Small intestine (tissue), 7 donors: Measurements from ENCODE around the gene ZNF285. TPM values are rescaled to one million over a fixed set of nuclear protein-coding genes. Genes with fewer than 3 reads are reported as not detected.

Experiments
- DNase-seq, 2 donors: peaks; one replicate each; pipeline versions ENCODE4 v3.0.0 to v3.0.0-alpha.2; 2013
- FAIRE-seq: peaks from 2 replicates; lab custom pipeline; 2012; peaks lifted over from hg19 to GRCh38; lab: Jason Lieb, UNC
- H3K27ac ChIP-seq, 3 donors: one replicate each; pipeline ENCODE4 v1.5.1; 2013; ENCODE audit warnings: low read length in 2 of 3, mild to moderate bottlenecking in 2 of 3, control low read depth in 1 of 3, inconsistent platforms in 1 of 3, low read depth in 1 of 3, moderate library complexity in 1 of 3
- H3K27me3 ChIP-seq, 3 donors: one replicate each; pipeline ENCODE4 v1.6.1; 2013; ENCODE audit warnings: low read length in 3 of 3, inconsistent platforms in 1 of 3; ENCODE audit not compliant: control insufficient read depth in 3 of 3, insufficient read depth in 3 of 3
- H3K36me3 ChIP-seq, 3 donors: one replicate each; pipeline ENCODE4 v1.6.1; 2013; ENCODE audit warnings: low read length in 3 of 3, inconsistent platforms in 1 of 3, low read depth in 1 of 3, mild to moderate bottlenecking in 1 of 3, moderate library complexity in 1 of 3; ENCODE audit not compliant: control insufficient read depth in 3 of 3, insufficient read depth in 2 of 3
- H3K4me1 ChIP-seq, 3 donors: one replicate each; pipeline ENCODE4 v1.6.1; 2013; ENCODE audit warnings: low read length in 2 of 3, inconsistent platforms in 1 of 3, low read depth in 1 of 3, mild to moderate bottlenecking in 1 of 3, moderate library complexity in 1 of 3; ENCODE audit not compliant: control insufficient read depth in 3 of 3, insufficient read depth in 2 of 3
- H3K4me3 ChIP-seq, 3 donors: one replicate each; pipeline ENCODE4 v1.5.1; 2013; ENCODE audit warnings: low read length in 3 of 3, control low read depth in 1 of 3, inconsistent platforms in 1 of 3, low read depth in 1 of 3, mild to moderate bottlenecking in 1 of 3, moderate library complexity in 1 of 3
- H3K9me3 ChIP-seq, 2 donors: one replicate each; pipeline ENCODE4 v1.6.1; 2013; ENCODE audit warnings: low read depth in 1 of 2, low read length in 1 of 2; ENCODE audit not compliant: control insufficient read depth in 2 of 2, insufficient read depth in 1 of 2
- WGBS, 3 donors: extraction: QIAGEN DNeasy Blood & Tissue Kit; methylation state at CpG; one replicate each; pipeline ENCODE4 v1.1.7; 2013; 5-methylcytosine and 5-hydroxymethylcytosine counted together
- polyA plus RNA-seq, 4 donors: library from polyadenylated mRNA; stranded (reverse) in 3 of 4; unstranded in 1 of 4; fragments of 200-250 nt in 3 of 4; fragments of 120-200 nt in 1 of 4; gene quantifications; one replicate each; pipeline versions ENCODE4 v1.2.1 to v1.2.3, GENCODE V29; 2013
- donor health status: healthy with polysubstance abuse.
- donor health status: control.
- donor health status: control.
- donor health status: Bipolar disorder and iron deficiency.
- donor health status: healthy.

ZNF285 gene
- polyA plus RNA-seq, 4 donors = 0.54 to 5.8 (median 1.3) TPM

GRCh38 chr19:44374789-44375188 lies 26.6 kb downstream of the ZNF285 start:
- no peak for FAIRE-seq
- Histone ChIP-seq H3K9me3 (no peaks in the 10 kb centered on the region), H3K27ac (no peak overlapping the region), H3K27me3 (no peaks in the 10 kb centered on the region), H3K4me1 (no peaks in the 10 kb centered on the region), H3K36me3 (no peaks in the 10 kb centered on the region), H3K4me3 (no peak overlapping the region)
- DNase-seq = no peak
- 46 to 55% (median 47%) methylated on average over 2 of the region's 2 CpGs for WGBS, 3 donors

GRCh38 chr19:44371815-44372480 lies 29.5 kb downstream of the ZNF285 start:
- WGBS, 3 donors = 65 to 69% (median 66%) methylated on average over 20 of the region's 20 CpGs
- DNase-seq (no peak), FAIRE-seq (no peak)
- H3K27me3 ChIP-seq = no peaks in the 10 kb centered on the region
- H3K27ac ChIP-seq = no peak overlapping the region
- H3K9me3 ChIP-seq = peaks cover 0 to 2% of the 10 kb centered on the region in 2 donors
- H3K4me1 ChIP-seq = no peaks in the 10 kb centered on the region
- no peak overlapping the region for H3K4me3 ChIP-seq
- no peaks in the 10 kb centered on the region for H3K36me3 ChIP-seq

GRCh38 chr19:44367024-44367423 lies 34.4 kb downstream of the ZNF285 start:
- Histone ChIP-seq H3K4me3 (no peak overlapping the region), H3K27ac (no peak overlapping the region), H3K4me1 (no peaks in the 10 kb centered on the region), H3K9me3 (peaks cover 0 to 2% of the 10 kb centered on the region in 2 donors), H3K27me3 (peaks cover 0 to 1% (median 0%) of the 10 kb centered on the region in 3 donors), H3K36me3 (no peaks in the 10 kb centered on the region)
- WGBS, 3 donors = 55 to 79% (median 64%) methylated on average over 17 of the region's 17 CpGs
- no peak for DNase-seq
- FAIRE-seq = no peak

- Histone ChIP-seq H3K36me3 (no peaks in the 10 kb centered on the region), H3K4me1 (no peaks in the 10 kb centered on the region), H3K9me3 (peaks cover 0 to 6% of the 10 kb centered on the region in 2 donors), H3K27me3 (no peaks in the 10 kb centered on the region), H3K4me3 (peak within 1 kb of the TSS; percentile 74 to 89 (median 76)), H3K27ac (peak within 1 kb of the TSS; percentile 65 to 85 (median 73))
- DNase-seq = peak; percentile 96 to 97
- FAIRE-seq = no peak
- WGBS, 3 donors = 4 to 7% (median 4%) methylated on average over 34 to 38 of the region's 38 CpGs
These were observed 44.9 kb downstream of the ZNF285 start, which contains the start of gene ZNF112 for GRCh38 chr19:44356383-44357111. Gene ZNF112, minus strand, starts transcription at chr19:44356680. Its CDS starts 16,141 bp downstream, at chr19:44340539.

- H3K9me3 ChIP-seq = peaks cover 6 to 47% of the 10 kb centered on the region in 2 donors
- no peak for FAIRE-seq
- H3K27me3 ChIP-seq = no peaks in the 10 kb centered on the region
- no peaks in the 10 kb centered on the region for H3K4me1 ChIP-seq
- H3K4me3 ChIP-seq = no peak overlapping the region
- 85 to 90% (median 87%) methylated on average over 4 of the region's 4 CpGs for WGBS, 3 donors
- H3K36me3 ChIP-seq = peaks cover 0 to 9% (median 4%) of the 10 kb centered on the region in 3 donors
- DNase-seq = no peak
- no peak overlapping the region for H3K27ac ChIP-seq
These were observed 54.9 kb downstream of the ZNF285 start for GRCh38 chr19:44346556-44346955.

GRCh38 chr19:44345959-44346358 lies 55.4 kb downstream of the ZNF285 start:
- Histone ChIP-seq H3K9me3 (peaks cover 6 to 47% of the 10 kb centered on the region in 2 donors), H3K27me3 (no peaks in the 10 kb centered on the region), H3K4me1 (no peaks in the 10 kb centered on the region), H3K36me3 (peaks cover 0 to 9% (median 5%) of the 10 kb centered on the region in 3 donors), H3K4me3 (no peak overlapping the region), H3K27ac (no peak overlapping the region)
- no peak for DNase-seq
- 92 to 96% (median 92%) methylated on average over 4 of the region's 4 CpGs for WGBS, 3 donors
- no peak for FAIRE-seq

- 53 to 70% (median 61%) methylated on average over 1 of the region's 1 CpG for WGBS, 3 donors
- DNase-seq (no peak), FAIRE-seq (no peak)
- Histone ChIP-seq H3K27ac (no peak overlapping the region), H3K4me1 (no peaks in the 10 kb centered on the region), H3K27me3 (no peaks in the 10 kb centered on the region), H3K36me3 (peaks cover 4 to 16% (median 11%) of the 10 kb centered on the region in 3 donors), H3K9me3 (peaks cover 6 to 59% of the 10 kb centered on the region in 2 donors), H3K4me3 (no peak overlapping the region)
These were observed 57.2 kb downstream of the ZNF285 start for GRCh38 chr19:44344255-44344654.

- Histone ChIP-seq H3K27me3 (no peaks in the 10 kb centered on the region), H3K4me1 (no peaks in the 10 kb centered on the region), H3K27ac (no peak overlapping the region), H3K36me3 (peaks cover 8 to 21% (median 12%) of the 10 kb centered on the region in 3 donors), H3K4me3 (no peak overlapping the region), H3K9me3 (peaks cover 6 to 67% of the 10 kb centered on the region in 2 donors)
- no peak for DNase-seq
- WGBS, 3 donors = 80 to 83% (median 83%) methylated on average over 2 of the region's 2 CpGs
- no peak for FAIRE-seq
These were observed 59.6 kb downstream of the ZNF285 start for GRCh38 chr19:44341794-44342193.
